GM20431 (cell line): Measurements from ENCODE around the gene CYB5R4.

ENCODE experiments used
- in situ Hi-C: fragments of 300-500 bp; cut with MseI, MboI; formaldehyde crosslinking; loops from one replicate; pipeline ENCODE4 v1.15.0; 2020; ENCODE audit warnings: low sequenced_read_pairs; ENCODE audit not compliant: unreplicated experiment

Gene CYB5R4

DNA sequence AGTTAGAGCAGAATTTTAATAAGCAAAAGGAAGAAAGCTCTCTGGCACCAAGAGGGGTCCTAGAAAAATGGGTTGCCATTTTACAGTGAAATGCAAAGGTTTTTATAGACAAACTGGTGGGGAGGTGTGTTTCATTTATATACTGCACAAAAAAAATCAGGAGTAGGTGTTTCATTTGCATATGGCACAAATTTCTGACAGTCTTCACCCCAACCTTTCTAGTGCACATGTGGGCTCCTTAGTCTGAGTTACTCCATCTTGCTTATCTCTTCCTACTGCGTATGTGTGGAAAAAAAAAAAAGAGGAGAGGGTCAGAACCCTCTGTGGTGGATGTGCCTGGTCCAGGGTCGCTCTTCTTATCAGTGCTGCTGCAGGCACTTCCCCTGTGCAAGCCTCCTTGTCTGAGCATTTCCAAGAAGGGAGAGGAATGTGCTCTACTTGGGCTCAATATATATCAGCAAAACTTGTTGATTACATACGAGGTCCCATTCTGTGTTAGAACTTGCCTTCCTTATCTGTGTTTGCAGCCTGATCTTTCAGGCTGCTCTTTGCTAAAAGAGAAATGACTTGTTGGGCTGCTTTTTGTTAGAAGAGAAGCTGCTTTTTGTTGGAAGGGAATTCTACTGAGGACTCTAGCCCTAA, 115.0 kb downstream of the CYB5R4 start:
- in situ Hi-C loops = no loop called here

DNA sequence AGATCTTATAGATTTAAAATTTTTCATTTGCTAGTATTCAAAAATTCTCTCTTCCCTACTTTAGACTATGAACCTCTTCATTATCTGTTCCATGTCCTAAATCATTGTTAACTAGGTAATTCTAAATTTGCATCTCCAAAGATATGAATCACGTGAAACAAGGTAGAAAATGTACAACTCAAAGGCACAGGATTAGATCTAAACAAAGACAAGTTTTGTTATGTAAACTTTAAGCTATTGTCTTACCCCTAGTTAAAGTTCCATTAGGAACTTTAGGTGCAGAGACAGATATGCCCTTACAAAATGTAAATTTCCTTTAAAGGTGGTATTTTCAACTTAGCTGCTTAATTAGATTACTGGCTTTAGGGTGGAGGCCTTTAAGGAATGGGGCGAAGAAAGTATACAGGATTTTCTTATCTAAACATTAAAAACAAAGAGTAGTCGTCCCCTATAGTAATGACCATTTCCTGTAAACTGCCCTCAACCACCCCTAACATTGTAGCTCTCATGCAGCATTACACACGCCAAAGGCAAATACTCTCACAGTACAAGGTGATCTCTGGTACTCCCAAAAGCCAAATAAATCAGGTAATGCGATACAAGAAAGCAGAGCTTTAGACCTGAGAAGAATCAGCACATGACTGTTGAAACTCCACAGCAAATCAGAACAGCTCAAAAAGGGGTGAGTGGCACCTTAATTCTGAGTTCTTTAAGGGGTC, 116.7 kb downstream of the CYB5R4 start:
- in situ Hi-C loops = no loop called here

GRCh38 chr6:83976871-83977270, 117.4 kb downstream of the CYB5R4 start:
- in situ Hi-C loops = no loop called here

DNA sequence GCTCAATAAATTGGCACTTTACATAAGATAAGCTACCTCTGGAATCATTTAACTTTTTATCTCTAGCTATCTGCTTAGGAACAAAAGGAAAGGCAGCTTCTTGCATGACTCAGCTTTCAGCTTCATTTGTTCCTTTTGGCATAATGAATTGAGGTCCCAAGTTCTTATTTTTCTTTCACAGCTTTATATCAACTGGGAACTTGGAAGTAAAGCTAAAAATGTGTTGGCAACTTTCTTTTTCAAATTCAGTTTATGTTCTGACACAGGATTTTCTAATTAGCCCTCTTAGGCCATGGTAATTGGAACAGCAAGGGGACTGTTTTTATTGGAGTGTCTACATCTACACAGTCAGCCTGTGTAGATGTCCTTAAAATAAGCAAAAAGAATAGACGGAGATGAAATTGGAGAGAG, 118.8 kb downstream of the CYB5R4 start:
- in situ Hi-C loops = no loop called here

GRCh38 chr6:83978997-83979396, 119.5 kb downstream of the CYB5R4 start:
- in situ Hi-C loops = no loop called here

DNA sequence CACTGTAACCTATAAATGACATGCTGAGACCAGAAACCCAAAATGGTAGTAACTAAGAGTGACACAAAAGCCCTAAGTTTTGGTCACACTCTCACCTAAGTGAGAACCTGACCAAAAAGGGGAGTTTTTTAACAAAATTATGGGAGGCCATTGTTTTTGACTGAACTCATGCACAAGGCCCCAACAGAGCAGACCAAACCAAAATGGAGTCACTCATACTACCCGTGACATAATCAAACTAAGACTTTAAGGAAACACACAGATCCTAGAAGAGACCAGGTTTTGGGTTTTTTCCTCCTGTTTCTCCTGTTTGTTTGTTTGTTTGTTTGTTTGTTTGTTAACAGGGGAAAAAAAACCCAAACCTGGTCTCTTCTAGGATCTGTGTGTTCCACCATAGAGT, 124.9 kb downstream of the CYB5R4 start:
- in situ Hi-C loops = no loop called here

DNA sequence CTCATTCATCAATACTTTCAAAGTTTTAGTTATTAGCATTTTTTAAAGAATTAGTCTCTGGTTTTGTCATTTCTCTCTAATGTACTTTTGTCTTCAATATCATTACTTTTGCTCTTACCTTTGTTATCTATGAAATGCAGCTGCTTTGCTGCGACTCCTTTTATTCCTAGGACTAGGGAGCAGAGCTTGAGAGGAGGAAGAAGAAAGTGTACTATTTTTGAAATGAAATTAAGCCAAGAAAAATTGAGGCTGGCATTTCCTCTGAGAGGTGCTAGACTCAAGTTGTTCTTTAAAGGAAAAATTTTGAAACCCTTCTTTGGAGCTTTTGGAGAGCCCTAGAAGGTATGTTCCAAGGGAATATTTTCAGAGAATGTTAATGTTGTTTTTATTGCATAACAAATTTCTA, 125.8 kb downstream of the CYB5R4 start:
- in situ Hi-C loops = no loop called here

- in situ Hi-C loops = no loop called here
These were observed 126.2 kb downstream of the CYB5R4 start for GRCh38 chr6:83985715-83986114.

DNA sequence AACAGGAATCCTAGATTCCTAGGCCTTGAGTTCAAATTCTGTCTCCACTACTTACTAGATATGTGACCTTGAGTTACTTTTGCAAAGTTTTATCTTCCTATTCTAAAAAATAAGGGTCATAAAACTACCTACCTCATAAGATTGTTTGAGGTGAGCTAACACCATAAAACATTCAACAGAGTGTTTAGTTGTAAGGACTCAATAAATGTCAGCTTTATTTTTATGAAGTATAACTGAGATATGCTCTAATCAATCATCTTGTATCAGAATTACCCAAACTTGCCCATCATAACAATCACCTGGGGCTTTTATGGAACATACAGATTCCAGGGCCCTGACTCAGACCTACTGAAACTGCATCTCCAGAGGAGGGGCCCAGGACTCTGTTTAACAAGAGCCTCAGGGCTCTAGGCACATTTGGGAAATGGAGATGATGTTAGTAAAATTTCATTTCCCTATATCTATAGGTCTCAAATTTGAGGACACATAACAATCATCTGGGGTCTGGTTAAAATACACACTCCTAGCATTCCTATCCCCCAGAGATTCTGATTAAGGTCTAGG, 138.6 kb downstream of the CYB5R4 start:
- in situ Hi-C loops = no loop called here

GRCh38 chr6:84001119-84001518, 141.6 kb downstream of the CYB5R4 start:
- in situ Hi-C loops = no loop called here

DNA sequence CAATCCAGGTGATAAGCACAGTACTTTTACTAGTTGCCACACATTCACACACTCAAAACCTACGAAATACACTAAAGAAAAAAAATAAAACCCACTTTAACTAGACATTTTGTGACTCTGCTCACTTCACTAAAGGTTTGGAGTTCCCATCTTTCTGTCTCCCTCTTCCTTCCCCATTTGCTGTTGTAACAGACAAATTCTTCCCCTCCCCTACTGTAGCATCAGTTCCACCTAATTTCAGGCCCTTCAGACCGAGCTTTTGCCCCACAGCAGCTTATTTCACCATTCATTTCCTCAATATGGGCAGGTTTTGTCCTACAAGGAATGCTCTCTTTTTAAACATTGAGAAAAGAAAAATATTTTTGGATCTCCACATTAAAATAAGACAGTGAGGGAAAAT, 142.7 kb downstream of the CYB5R4 start:
- in situ Hi-C loops = no loop called here

- in situ Hi-C loops = no loop called here
These were observed 143.6 kb downstream of the CYB5R4 start for GRCh38 chr6:84003131-84003530.

DNA sequence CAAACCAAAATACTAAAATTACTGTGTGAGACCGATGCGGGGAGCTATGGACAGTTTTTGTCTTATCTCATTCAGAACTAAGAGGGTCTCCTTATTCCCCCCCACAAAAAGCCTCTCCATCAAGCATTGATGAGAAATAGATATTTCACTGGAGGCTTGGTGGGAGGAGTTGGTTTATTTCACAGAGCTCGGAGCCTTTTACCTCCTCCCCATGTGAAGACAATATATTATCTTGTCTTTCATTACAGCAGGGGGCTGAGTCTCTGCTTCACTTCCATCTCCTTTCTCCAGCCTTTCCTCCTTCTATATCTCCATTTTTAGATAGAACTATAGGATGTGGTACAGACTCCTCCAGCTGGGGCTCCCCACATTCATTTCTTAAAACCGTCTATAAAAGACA, 144.2 kb downstream of the CYB5R4 start:
- in situ Hi-C loops = no loop called here

- in situ Hi-C loops = no loop called here
These were observed 148.4 kb downstream of the CYB5R4 start for GRCh38 chr6:84007871-84008270.

- in situ Hi-C loops = no loop called here
These were observed 153.9 kb downstream of the CYB5R4 start for GRCh38 chr6:84013354-84013753.

- in situ Hi-C loops = no loop called here
These were observed 154.4 kb downstream of the CYB5R4 start for GRCh38 chr6:84013931-84014330.

GRCh38 chr6:84016029-84016428, 156.5 kb downstream of the CYB5R4 start:
- in situ Hi-C loops = no loop called here
